WI38 (cell line): Measurements from ENCODE around the gene SOCS6.

ENCODE experiments used
- H3K4me3 ChIP-seq: 2 replicates; pipeline ENCODE4 v1.5.1; 2011; ENCODE audit warnings: low read depth, mild to moderate bottlenecking, control low read depth, low read length
- TF ChIP-seq, protein P1 (sequence below): IDR thresholded peaks from 2 replicates; pipeline ENCODE4 v1.5.1; 2012; ENCODE audit warnings: low read depth, mild to moderate bottlenecking, control low read depth, low read length

Gene SOCS6

DNA sequence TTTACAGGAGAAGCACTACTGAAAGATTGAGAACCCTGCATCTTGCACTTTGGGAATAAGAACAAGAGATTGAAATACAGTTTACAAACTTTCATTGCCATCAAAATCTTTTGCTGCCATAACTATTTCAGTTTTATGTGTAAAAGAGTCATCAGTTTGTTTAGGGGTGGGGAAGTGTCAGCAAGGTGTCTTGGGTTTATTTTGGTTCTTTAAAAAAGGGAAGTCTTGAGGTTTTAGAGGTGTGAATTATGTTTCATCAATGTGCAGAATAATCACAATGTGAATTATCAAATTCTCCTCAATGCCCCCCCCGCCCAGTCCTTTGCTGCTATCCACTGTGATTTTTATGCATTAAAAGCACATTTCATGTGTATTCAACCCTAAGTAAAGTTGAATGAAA, 37.4 kb downstream of the SOCS6 start:
- TF ChIP-seq, protein P1, sequence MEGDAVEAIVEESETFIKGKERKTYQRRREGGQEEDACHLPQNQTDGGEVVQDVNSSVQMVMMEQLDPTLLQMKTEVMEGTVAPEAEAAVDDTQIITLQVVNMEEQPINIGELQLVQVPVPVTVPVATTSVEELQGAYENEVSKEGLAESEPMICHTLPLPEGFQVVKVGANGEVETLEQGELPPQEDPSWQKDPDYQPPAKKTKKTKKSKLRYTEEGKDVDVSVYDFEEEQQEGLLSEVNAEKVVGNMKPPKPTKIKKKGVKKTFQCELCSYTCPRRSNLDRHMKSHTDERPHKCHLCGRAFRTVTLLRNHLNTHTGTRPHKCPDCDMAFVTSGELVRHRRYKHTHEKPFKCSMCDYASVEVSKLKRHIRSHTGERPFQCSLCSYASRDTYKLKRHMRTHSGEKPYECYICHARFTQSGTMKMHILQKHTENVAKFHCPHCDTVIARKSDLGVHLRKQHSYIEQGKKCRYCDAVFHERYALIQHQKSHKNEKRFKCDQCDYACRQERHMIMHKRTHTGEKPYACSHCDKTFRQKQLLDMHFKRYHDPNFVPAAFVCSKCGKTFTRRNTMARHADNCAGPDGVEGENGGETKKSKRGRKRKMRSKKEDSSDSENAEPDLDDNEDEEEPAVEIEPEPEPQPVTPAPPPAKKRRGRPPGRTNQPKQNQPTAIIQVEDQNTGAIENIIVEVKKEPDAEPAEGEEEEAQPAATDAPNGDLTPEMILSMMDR, result no peak
- H3K4me3 ChIP-seq, result no peak overlapping the region

DNA sequence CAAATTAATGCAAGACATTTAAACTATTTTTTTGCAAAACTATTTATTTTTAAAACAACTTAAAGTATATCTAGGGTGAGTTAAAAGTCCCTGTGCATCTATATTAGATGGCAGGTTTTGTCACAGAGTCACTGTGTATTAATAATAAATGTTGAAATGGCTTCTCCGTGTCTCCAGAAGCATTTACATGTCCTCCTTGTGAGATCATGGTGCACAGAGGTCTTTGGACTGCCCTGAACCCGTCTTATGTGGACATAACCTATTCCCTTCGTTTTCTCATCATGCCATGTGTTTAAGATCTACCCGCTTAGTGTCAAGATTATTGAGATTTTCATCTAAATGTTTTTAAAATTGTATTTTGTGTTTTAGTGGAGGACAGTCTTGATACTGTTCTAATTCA, 39.3 kb downstream of the SOCS6 start:
- TF ChIP-seq, protein P1, result no peak
- H3K4me3 ChIP-seq, result no peak overlapping the region

DNA sequence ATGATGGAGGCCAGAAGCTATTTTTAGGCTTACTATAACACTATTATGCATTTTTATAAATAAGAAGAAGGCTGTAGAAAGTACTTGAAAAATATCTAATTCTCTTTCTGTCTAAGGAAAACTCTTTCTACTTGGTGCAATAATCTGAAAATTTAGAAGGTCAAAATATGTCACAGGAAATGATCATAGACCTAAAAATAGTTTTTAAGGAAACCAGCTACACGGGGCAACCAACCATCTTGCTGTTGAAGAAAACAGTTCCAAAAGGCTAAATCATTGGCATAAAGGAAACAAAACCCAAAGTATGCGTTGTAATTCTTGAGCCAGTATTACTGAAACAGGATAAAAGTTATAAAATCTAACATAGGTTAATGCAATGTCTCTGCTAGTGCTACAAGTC, 40.2 kb downstream of the SOCS6 start:
- TF ChIP-seq, protein P1, result no peak
- H3K4me3 ChIP-seq, result no peak overlapping the region

DNA sequence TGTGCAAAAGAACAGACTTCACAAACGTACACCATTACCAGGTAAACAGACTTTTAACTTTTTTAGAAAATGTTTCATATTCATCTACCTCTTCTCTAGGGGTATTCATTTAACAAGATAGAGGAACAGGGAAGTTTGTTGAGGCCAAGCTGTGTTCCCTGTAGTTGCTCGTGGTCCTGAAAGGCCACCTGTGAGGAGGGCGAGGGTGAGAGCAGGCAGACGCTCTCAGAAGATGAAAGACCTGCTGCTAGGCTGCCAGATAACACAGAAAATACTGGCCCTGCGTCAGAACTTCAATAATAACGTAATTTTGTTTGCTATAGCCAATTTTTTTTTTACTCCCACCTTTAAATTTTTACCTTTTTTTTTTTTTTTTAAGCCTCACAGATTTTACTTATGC, 42.0 kb downstream of the SOCS6 start:
- TF ChIP-seq, protein P1, result no peak
- H3K4me3 ChIP-seq, result no peak overlapping the region

DNA sequence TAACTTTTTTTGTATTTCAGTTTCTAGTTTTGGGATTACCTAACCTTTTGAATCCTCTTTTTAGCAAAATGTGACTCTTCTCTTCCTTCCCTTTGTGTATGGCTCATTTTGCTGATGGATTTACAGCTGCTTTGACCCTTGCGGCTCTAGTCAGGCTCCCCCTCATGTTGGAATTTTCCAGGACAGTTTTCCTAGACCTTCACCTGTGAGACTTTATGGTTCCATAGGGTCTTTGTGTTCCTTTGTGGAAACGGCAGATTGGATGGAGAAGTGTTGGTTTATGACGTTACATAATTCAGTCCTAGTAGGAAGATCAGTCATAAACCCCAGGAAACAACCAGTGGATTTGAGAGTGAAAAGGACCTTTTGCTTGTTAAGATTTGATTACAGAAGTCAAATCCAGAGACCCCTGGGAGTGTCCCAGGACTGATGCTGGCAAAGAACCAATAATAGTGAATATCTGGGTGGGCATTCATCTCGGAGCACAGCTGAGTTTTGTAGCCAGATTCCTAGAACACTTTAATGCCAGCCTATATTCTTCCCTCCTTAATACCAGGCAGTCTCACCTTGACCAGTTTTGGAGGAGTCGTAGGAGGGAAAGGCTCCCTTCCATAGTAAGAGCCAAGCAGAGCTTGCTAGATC, 42.7 kb downstream of the SOCS6 start:
- TF ChIP-seq, protein P1, result no peak
- no peak overlapping the region for H3K4me3 ChIP-seq

DNA sequence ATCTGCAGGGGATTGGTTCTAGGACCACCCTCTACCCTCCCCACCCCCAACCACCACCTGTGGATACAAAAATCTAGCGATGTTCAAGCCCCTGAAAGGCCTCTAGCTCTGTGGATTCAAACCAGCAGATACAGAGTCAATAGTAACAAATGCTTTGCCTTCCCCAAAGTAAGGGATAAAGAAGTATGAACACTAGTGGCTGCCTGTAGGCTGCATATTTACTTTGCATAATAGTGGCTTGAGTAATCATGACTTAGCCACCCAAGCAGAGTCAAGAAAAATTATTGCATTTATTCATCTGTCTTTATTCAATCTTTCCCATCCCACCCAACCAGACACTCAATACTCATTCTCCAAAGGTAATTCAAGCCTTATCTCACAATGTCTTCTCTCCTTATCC, 43.8 kb downstream of the SOCS6 start:
- TF ChIP-seq, protein P1, result no peak

DNA sequence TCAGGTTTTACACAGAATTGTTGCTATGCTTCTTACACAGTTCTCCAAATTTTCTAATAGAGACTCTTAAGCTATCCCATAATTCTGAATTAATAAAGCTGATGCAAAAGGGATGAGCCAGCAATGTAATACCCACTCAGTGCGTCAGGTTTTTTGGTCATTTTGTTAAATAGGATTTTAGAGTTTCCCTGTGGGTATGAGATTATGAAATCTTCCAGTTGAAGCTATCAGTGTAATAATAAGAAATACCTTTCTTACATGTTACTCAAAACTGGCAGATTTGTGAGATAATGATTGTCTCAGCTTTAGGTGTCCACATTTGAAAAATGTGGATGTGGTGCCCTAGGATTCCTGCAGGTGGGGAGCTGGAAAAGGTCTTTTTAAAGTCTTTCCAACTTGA, 44.5 kb downstream of the SOCS6 start:
- H3K4me3 ChIP-seq, result no peak overlapping the region
- TF ChIP-seq, protein P1, result no peak

More for the DNA sequence above, 43.8 kb downstream of the SOCS6 start:
- no peak overlapping the region for H3K4me3 ChIP-seq
